ENCODE measurements around the gene YPEL1. TPM values are rescaled to one million over a fixed set of nuclear protein-coding genes. Genes with fewer than 3 reads are reported as not detected.

The YPEL1 gene
- total and polyA plus RNA-seq, 8 donors: 2.4 to 20.9 (median 18.3) TPM

DNA sequence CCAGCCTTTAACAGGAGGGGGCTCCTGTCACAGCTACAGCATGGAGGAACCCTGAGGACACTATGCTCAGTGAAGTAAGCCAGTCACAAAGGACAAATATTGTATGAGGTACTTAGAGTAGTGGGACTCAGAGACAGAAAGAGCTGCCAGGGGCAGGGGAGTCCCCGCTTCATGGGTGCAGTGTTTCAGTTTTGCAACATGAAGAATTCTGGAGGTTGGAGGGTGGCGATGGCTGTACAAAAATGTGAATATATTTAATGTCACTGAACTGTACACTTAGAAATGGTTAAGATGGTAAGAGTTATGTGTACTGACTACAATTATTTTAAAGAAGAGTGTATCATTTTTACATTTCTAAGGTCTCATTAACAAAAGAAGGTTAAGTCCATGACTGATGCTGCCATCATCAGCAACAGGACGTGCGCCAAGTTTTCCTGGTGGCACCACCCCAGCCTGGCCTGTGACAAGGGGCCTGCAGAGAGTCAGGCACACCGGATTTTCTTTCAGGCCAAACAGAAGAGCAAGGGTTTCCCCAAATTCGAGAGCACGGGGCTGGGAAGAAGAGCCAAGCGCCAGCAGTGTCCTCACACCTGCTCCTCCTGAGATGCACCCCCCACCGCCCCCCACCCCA is 22.1 kb downstream of the YPEL1 start:
- intact Hi-C loops (cut with DNase I): loop anchor here in 1 of 2 donors (10.0 kb wide), 1 partner anchor 221 kb away; no protein-coding TSS in a partner anchor
- no peak for ATAC-seq
- Histone ChIP-seq H3K4me1 (peaks cover 0 to 10% of the 10 kb centered on the region in 2 donors), H3K36me3 (no peaks in the 10 kb centered on the region), H3K4me3 (no peak overlapping the region), H3K9me3 (no peaks in the 10 kb centered on the region), H3K27me3 (no peaks in the 10 kb centered on the region), H3K27ac (no peak overlapping the region)
- DNase-seq: no peak
- TF ChIP-seq, protein P1, sequence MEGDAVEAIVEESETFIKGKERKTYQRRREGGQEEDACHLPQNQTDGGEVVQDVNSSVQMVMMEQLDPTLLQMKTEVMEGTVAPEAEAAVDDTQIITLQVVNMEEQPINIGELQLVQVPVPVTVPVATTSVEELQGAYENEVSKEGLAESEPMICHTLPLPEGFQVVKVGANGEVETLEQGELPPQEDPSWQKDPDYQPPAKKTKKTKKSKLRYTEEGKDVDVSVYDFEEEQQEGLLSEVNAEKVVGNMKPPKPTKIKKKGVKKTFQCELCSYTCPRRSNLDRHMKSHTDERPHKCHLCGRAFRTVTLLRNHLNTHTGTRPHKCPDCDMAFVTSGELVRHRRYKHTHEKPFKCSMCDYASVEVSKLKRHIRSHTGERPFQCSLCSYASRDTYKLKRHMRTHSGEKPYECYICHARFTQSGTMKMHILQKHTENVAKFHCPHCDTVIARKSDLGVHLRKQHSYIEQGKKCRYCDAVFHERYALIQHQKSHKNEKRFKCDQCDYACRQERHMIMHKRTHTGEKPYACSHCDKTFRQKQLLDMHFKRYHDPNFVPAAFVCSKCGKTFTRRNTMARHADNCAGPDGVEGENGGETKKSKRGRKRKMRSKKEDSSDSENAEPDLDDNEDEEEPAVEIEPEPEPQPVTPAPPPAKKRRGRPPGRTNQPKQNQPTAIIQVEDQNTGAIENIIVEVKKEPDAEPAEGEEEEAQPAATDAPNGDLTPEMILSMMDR (IDR thresholded peaks at IDR 0.05): no peak

DNA sequence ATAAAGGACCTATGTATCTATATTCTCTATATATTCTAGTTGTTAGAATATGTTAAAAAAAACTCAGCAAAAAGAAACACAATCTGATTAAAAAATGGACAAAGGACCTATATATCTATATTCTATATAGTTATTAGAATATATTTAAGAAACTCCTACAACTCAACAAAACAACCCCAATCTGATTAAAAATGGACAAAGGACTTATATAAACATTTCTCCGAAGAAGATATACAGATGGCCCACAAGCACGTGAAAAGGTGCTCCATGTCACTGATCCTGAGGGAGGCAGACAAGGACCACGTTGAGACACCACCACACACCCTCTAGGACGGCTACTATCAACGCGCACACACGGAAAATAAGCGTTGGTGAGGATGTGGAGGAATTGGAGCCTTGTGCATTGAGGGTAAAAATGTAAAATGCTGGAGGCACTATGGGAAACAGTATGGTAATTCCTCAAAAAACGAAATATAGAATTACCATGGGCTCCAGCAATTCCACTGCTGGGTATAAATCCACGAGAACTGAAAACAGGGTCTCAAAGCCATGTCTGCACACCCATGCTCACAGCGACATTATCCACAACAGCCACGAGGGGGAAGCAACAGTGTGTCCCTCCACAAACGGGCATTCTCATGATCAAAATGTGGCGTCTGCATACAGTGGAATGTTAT is 22.7 kb downstream of the YPEL1 start:
- TF ChIP-seq, protein P1 (IDR thresholded peaks at IDR 0.05): peak; percentile 68 to 79
- Histone ChIP-seq H3K27ac (no peak overlapping the region), H3K36me3 (no peaks in the 10 kb centered on the region), H3K27me3 (no peaks in the 10 kb centered on the region), H3K9me3 (no peaks in the 10 kb centered on the region), H3K4me1 (peaks cover 0 to 10% of the 10 kb centered on the region in 2 donors), H3K4me3 (no peak overlapping the region)
- intact Hi-C loops (cut with DNase I): loop anchor here in 1 of 2 donors (10.0 kb wide), 1 partner anchor 222 kb away; no protein-coding TSS in a partner anchor
- DNase-seq (peak in 3 of 4 donors; percentile 65 to 82 (median 68)), ATAC-seq (peak; percentile 98)

DNA sequence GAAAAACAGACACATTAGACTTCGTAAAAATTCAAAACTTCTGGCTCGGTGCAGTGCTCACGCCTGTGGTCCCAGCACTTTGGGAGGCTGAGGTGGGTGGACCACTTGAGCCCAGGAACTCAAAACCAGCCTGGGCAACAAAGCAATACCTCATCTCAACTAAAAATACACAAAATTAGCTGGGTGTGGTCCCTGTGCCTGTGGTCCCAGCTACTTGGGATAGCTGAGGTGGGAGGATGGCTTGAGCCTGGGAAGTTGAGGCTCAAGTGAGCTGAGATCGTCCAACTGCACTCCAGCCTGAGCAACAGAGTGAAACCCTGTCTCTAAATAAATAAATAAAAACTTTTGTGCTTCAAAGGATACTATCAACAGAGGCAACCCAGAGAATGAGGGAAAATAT is 23.7 kb downstream of the YPEL1 start:
- no peaks in the 10 kb centered on the region for H3K9me3 ChIP-seq
- TF ChIP-seq, protein P1 (IDR thresholded peaks at IDR 0.05): no peak
- H3K36me3 ChIP-seq: no peaks in the 10 kb centered on the region
- H3K27ac ChIP-seq: no peak overlapping the region
- ATAC-seq: no peak
- H3K4me1 ChIP-seq: peaks cover 0 to 10% of the 10 kb centered on the region in 2 donors
- no peak for DNase-seq
- no peaks in the 10 kb centered on the region for H3K27me3 ChIP-seq
- intact Hi-C loops (cut with DNase I): loop anchor here in 1 of 2 donors (10.0 kb wide), 1 partner anchor 223 kb away; no protein-coding TSS in a partner anchor
- no peak overlapping the region for H3K4me3 ChIP-seq

DNA sequence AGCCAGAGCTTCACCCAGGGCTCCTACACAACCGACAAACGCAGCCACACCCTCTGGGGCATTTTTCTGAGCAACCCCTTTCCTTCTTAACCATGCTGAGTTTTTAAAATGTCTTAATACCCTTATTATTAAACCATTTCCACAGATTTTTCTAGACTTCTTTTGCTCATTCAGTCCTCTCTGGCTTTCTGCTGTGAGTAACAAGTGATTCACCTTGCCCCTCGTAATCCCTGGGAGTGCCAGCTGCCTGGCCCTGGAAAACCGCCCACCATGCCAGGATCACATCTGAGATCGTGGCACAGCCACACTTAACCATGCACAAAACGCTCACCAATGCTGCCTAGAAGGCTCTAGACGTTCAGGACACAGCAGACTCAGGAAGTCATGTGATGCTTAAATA is 25.4 kb downstream of the YPEL1 start:
- H3K9me3 ChIP-seq: no peaks in the 10 kb centered on the region
- peaks cover 0 to 10% of the 10 kb centered on the region in 2 donors for H3K4me1 ChIP-seq
- no peak overlapping the region for H3K4me3 ChIP-seq
- no peak for ATAC-seq
- no peak for DNase-seq
- no peaks in the 10 kb centered on the region for H3K36me3 ChIP-seq
- H3K27ac ChIP-seq: no peak overlapping the region
- intact Hi-C loops (cut with DNase I): loop anchor here in 1 of 2 donors (10.0 kb wide), 1 partner anchor 225 kb away; no protein-coding TSS in a partner anchor
- TF ChIP-seq, protein P1 (IDR thresholded peaks at IDR 0.05): no peak
- H3K27me3 ChIP-seq: no peaks in the 10 kb centered on the region

DNA sequence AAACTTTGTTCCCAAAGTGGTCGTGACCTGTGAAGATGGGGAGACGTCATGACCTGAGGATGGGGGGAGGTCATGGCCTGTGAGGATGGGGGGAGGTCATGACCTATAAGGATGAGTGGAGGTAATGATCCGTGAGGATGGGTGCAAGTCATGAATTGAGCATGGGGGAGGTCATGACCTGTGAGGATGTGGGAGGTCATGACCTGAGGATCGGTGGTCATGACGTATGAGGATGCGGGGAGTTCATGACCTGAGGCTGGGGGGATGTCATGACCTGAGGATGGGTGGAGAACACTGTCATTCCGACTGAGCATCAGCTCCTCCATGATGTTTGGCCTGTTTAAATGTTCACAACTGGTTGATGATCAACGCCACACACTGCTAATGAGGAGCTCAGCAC is 25.9 kb downstream of the YPEL1 start:
- no peaks in the 10 kb centered on the region for H3K27me3 ChIP-seq
- no peak overlapping the region for H3K4me3 ChIP-seq
- no peaks in the 10 kb centered on the region for H3K36me3 ChIP-seq
- intact Hi-C loops (cut with DNase I): loop anchor here in 1 of 2 donors (10.0 kb wide), 1 partner anchor 225 kb away; no protein-coding TSS in a partner anchor
- DNase-seq: no peak
- TF ChIP-seq, protein P1 (IDR thresholded peaks at IDR 0.05): no peak
- ATAC-seq: no peak
- H3K9me3 ChIP-seq: no peaks in the 10 kb centered on the region
- H3K4me1 ChIP-seq: peaks cover 0 to 10% of the 10 kb centered on the region in 2 donors
- no peak overlapping the region for H3K27ac ChIP-seq

Data from left lung (tissue), 10 donors.